Fibroblast of lung (primary cell): ENCODE data around the gene MCEMP1. TPM values are rescaled to one million over a fixed set of nuclear protein-coding genes. Genes with fewer than 3 reads are reported as not detected.

Experiments
- DNase-seq, 2 donors: peaks; one replicate each; pipeline versions ENCODE4 v3.0.0 to v3.0.0-alpha.2; 2010; ENCODE audit warnings: low read depth in 2 of 2
- H2AFZ ChIP-seq: 2 replicates; pipeline ENCODE4 v1.5.1; 2012; ENCODE audit warnings: low read length, control low read depth, inconsistent platforms
- H3K27ac ChIP-seq: 2 replicates; pipeline ENCODE4 v1.5.1; 2011; ENCODE audit warnings: low read length, control low read depth; ENCODE audit not compliant: insufficient read depth
- H3K27me3 ChIP-seq: 2 replicates; pipeline ENCODE4 v1.5.1; 2011; ENCODE audit warnings: mild to moderate bottlenecking, low read length; ENCODE audit not compliant: control insufficient read depth, insufficient read depth
- H3K36me3 ChIP-seq: 2 replicates; pipeline ENCODE4 v1.5.1; 2011; ENCODE audit warnings: low read length; ENCODE audit not compliant: control insufficient read depth, insufficient read depth
- H3K4me1 ChIP-seq: 2 replicates; pipeline ENCODE4 v1.5.1; 2011; ENCODE audit warnings: low read length; ENCODE audit not compliant: control insufficient read depth, insufficient read depth; ENCODE audit errors: extremely low read depth
- H3K4me2 ChIP-seq: 2 replicates; pipeline ENCODE4 v1.5.1; 2011; ENCODE audit warnings: low read length, control low read depth; ENCODE audit not compliant: insufficient read depth; ENCODE audit errors: extremely low read depth
- H3K4me3 ChIP-seq, 4 experiments: fragments of 200-600 bp in 1 of 4; sonication (generic) in 1 of 4; replicated peaks in 1 of 4; 2 replicates each; pipeline ENCODE4 v1.5.1; 2011 to 2016; ENCODE audit warnings: low read length in 4 of 4, low read depth in 3 of 4, mild to moderate bottlenecking in 3 of 4, control low read depth in 2 of 4, inconsistent platforms in 1 of 4, mixed read lengths in 1 of 4; ENCODE audit not compliant: insufficient read depth in 1 of 4; ENCODE audit errors: control extremely low read depth in 1 of 4
- H3K79me2 ChIP-seq: 2 replicates; pipeline ENCODE4 v1.5.1; 2012; ENCODE audit warnings: mild to moderate bottlenecking, low read length, inconsistent platforms; ENCODE audit not compliant: control insufficient read depth, insufficient read depth
- H3K9ac ChIP-seq: 2 replicates; pipeline ENCODE4 v1.5.1; 2011; ENCODE audit warnings: mild to moderate bottlenecking, low read length, control low read depth; ENCODE audit not compliant: insufficient read depth
- H3K9me3 ChIP-seq: 2 replicates; pipeline ENCODE4 v1.5.1; 2012; ENCODE audit warnings: low read depth, low read length; ENCODE audit not compliant: control insufficient read depth, insufficient read depth
- H4K20me1 ChIP-seq: 2 replicates; pipeline ENCODE4 v1.5.1; 2011; ENCODE audit warnings: low read length; ENCODE audit not compliant: control insufficient read depth, insufficient read depth; ENCODE audit errors: extremely low read depth
- EZH2 ChIP-seq: IDR thresholded peaks from 2 replicates; pipeline ENCODE4 v1.5.1; 2012; ENCODE audit warnings: low read length, control low read depth, mild to moderate bottlenecking; ENCODE audit errors: missing control alignments
- polyA plus RNA-seq, 2 donors: library from polyadenylated mRNA; depleted of rRNA in 1 of 2; stranded (reverse) in 1 of 2; unstranded in 1 of 2; fragments of >200 nt; gene quantifications; 2 replicates each; pipeline ENCODE4 v1.2.1, GENCODE V29; 2011 to 2012; ENCODE audit warnings: missing spikeins in 1 of 2
- total RNA-seq: library from RNA; depleted of rRNA; stranded (reverse); fragments of >200 nt; gene quantifications from 2 replicates; pipeline ENCODE4 v1.2.1, GENCODE V29; 2014
- TF ChIP-seq, protein P1 (sequence below), 2 donors: IDR thresholded peaks in 1 of 2; conservative IDR thresholded peaks in 1 of 2; 1 replicate in 1 of 2; 2 replicates in 1 of 2; pipeline ENCODE4 v1.5.1; 2011 to 2012; ENCODE audit warnings: low read length in 2 of 2, control low read depth in 1 of 2, inconsistent platforms in 1 of 2, low read depth in 1 of 2, mild to moderate bottlenecking in 1 of 2

Gene MCEMP1
- total and polyA plus RNA-seq, 2 donors (not counting 1 experiment from before 2014, with no cell fraction given): not detected

GRCh38 chr19:7639863-7640348, 37.0 kb upstream of the MCEMP1 start:
- DNase-seq: no peak
- TF ChIP-seq EZH2: no peak
- TF ChIP-seq, protein P1, sequence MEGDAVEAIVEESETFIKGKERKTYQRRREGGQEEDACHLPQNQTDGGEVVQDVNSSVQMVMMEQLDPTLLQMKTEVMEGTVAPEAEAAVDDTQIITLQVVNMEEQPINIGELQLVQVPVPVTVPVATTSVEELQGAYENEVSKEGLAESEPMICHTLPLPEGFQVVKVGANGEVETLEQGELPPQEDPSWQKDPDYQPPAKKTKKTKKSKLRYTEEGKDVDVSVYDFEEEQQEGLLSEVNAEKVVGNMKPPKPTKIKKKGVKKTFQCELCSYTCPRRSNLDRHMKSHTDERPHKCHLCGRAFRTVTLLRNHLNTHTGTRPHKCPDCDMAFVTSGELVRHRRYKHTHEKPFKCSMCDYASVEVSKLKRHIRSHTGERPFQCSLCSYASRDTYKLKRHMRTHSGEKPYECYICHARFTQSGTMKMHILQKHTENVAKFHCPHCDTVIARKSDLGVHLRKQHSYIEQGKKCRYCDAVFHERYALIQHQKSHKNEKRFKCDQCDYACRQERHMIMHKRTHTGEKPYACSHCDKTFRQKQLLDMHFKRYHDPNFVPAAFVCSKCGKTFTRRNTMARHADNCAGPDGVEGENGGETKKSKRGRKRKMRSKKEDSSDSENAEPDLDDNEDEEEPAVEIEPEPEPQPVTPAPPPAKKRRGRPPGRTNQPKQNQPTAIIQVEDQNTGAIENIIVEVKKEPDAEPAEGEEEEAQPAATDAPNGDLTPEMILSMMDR (conservative IDR thresholded peaks at IDR 0.05 in 1 of 2, IDR thresholded peaks at IDR 0.05 in 1 of 2; ENCODE audit: low read depth in 1 of 2, low read length in 2 of 2): no peak
- H4K20me1 ChIP-seq: no peaks in the 10 kb centered on the region
- no peak overlapping the region for H3K9ac ChIP-seq
- no peaks in the 10 kb centered on the region for H3K79me2 ChIP-seq
- H3K9me3 ChIP-seq: no peaks in the 10 kb centered on the region
- no peak overlapping the region for H3K4me2 ChIP-seq
- no peaks in the 10 kb centered on the region for H3K4me1 ChIP-seq
- H3K36me3 ChIP-seq: no peaks in the 10 kb centered on the region
- no peak overlapping the region for H2AFZ ChIP-seq
- no peak overlapping the region for H3K4me3 ChIP-seq
- H3K27ac ChIP-seq: no peak overlapping the region
- H3K27me3 ChIP-seq: peaks cover 8% of the 10 kb centered on the region

DNA sequence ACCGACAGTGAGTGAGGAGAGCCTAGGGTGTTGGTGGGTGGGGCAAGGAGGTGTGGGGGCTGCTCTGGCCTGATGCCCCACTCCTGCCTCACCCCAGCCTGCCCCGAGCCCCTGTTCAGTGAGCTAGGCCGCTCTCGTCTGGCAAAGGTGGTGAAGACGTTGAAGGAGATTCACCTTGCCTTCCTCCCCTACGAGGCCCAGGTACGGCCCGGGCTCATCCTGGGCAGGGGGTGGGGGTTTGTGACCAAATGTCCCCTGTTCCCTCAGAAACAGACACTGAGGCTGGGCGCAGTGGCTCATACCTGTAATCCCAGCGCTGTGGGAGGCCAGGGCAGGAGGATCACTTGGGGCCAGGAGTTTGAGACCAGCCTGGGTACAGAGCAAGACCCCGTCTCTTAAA, 36.1 kb upstream of the MCEMP1 start:
- Histone ChIP-seq H3K4me1 (no peaks in the 10 kb centered on the region), H4K20me1 (no peaks in the 10 kb centered on the region), H3K4me2 (no peak overlapping the region), H3K79me2 (no peaks in the 10 kb centered on the region), H3K4me3 (no peak overlapping the region), H3K27me3 (peaks cover 8% of the 10 kb centered on the region), H3K9me3 (no peaks in the 10 kb centered on the region), H3K36me3 (no peaks in the 10 kb centered on the region), H3K27ac (no peak overlapping the region), H2AFZ (no peak overlapping the region), H3K9ac (no peak overlapping the region)
- TF ChIP-seq, protein P1 (conservative IDR thresholded peaks at IDR 0.05 in 1 of 2, IDR thresholded peaks at IDR 0.05 in 1 of 2; ENCODE audit: low read depth in 1 of 2, low read length in 2 of 2): no peak
- TF ChIP-seq EZH2: no peak
- no peak for DNase-seq

DNA sequence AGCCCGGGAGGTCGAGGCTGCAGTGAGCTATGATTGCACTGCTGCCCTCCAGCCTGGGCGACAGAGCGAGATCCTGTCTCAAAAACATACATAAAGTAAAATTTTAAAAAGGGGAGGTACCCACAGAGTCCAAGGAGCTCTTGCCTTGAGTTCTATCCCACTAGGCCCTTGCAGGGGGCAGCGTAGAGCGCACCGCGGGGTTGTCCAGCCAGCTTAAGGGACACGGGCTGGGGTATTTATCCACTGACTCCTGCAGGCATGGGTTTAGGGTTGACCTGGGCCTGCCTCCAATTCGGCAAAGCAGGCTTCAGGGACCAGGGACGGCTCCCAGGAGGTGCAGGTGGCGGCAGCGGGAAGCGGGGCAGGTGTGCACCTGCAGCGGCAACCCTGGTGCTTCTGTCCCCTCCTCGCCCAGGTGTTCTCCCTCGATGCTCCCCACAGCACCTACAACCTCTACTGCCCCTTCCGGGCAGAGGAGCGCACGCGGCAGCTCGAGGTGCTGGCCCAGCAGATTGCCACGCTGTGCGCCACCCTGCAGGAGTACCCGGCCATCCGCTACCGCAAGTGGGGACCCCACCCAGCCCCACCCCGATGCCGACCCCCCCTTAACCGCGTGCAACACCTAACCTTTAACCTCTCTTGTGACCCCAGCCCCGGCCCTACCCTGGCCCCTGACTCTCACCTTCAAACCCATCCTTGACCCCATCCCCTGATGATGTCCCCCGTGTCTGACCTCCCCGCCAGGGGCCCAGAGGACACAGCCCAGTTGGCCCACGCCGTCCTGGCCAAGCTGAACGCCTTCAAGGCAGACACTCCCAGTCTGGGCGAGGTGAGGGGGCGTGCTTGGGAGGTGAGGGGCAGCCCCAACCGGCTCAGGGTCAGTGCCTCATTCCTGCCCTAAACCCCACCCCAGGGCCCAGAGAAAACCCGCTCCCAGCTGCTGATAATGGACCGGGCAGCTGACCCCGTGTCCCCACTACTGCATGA, 35.3 kb upstream of the MCEMP1 start:
- no peaks in the 10 kb centered on the region for H3K36me3 ChIP-seq
- H3K27me3 ChIP-seq: peaks cover 2% of the 10 kb centered on the region
- no peak for TF ChIP-seq EZH2
- TF ChIP-seq, protein P1 (conservative IDR thresholded peaks at IDR 0.05 in 1 of 2, IDR thresholded peaks at IDR 0.05 in 1 of 2; ENCODE audit: low read depth in 1 of 2, low read length in 2 of 2): no peak
- no peaks in the 10 kb centered on the region for H3K4me1 ChIP-seq
- no peak for DNase-seq
- H4K20me1 ChIP-seq: no peaks in the 10 kb centered on the region
- H3K79me2 ChIP-seq: no peaks in the 10 kb centered on the region
- H3K9ac ChIP-seq: no peak overlapping the region
- no peak overlapping the region for H2AFZ ChIP-seq
- H3K9me3 ChIP-seq: no peaks in the 10 kb centered on the region
- no peak overlapping the region for H3K4me2 ChIP-seq
- no peak overlapping the region for H3K4me3 ChIP-seq
- no peak overlapping the region for H3K27ac ChIP-seq
